Mesenteric fat pad (tissue), 1 donor: Measurements from ENCODE around the gene PRR18. TPM values are rescaled to one million over a fixed set of nuclear protein-coding genes. Genes with fewer than 3 reads are reported as not detected.
"Not testable (repeated sequence)": the region's sequence is repeated elsewhere in the genome, so short reads cannot be mapped to it uniquely, and the experiment has no call there.

Source experiments
- DNase-seq: peaks from one replicate; pipeline ENCODE4 v3.0.0-alpha.2; 2020; ENCODE audit warnings: low spot score
- long read RNA-seq: library from polyadenylated mRNA; unstranded; transcript quantifications from one replicate; pipeline ENCODE4 v2.0.0, GENCODE V29; 2020
- total RNA-seq: library from RNA; stranded (reverse); fragmentation: NEBNext Ultra II Directional; extraction: Animal tissue kit (Norgen Biotek cat#: 25700); gene quantifications from one replicate; pipeline ENCODE4 v1.2.1, GENCODE V29; 2021
- donor health status: DM: yes; HTN: yes; CAD: no.

The PRR18 gene, protein sequence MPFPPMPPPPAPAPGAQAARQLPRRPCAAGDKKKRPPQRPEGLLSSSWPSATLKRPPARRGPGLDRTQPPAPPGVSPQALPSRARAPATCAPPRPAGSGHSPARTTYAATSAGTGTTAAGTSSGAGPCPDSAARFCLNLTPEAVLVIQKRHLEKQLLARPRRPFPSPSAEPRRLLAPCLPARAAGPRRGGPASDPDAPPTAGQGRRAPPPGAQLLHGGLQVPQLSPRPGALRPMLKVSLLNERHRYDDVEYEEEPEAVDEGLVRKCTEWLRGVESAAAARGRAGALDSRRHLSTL
- 1.0 TPM for total RNA-seq
- long read RNA-seq: 0 reads

GRCh38 chr6:166308033-166308768, at the start of gene PRR18:
Gene PRR18 (minus strand): TSS chr6:166308392. CDS start chr6:166308142, 250 bp downstream.
- no peak for DNase-seq

- no peak for DNase-seq
Observed at GRCh38 chr6:166355552-166355951, 47.4 kb upstream of the PRR18 start.

DNA sequence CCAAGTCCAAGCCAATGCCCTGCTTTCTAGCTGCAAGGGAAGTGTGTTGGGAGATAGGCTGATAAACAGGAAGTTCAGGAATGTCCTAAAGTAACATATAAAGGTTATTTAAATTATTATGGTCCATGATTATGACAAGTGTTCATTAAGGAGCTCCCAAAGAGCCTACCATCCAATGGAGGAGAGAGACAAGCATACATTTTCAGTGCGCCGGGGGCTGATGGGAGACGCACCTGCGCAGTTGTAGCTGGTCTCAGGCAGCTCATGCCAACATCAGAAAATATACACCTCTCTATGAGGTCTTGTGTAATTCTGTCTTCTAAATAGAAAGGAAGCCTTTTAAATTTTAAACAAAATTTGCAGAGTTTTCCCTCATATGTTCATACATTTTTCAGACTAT, 46.8 kb upstream of the PRR18 start:
- no peak for DNase-seq

GRCh38 chr6:166354143-166354542, 46.0 kb upstream of the PRR18 start:
- no peak for DNase-seq

GRCh38 chr6:166353507-166353906, 45.3 kb upstream of the PRR18 start:
- DNase-seq: no peak

- no peak for DNase-seq
Observed at GRCh38 chr6:166352923-166353322, 44.7 kb upstream of the PRR18 start.

DNA sequence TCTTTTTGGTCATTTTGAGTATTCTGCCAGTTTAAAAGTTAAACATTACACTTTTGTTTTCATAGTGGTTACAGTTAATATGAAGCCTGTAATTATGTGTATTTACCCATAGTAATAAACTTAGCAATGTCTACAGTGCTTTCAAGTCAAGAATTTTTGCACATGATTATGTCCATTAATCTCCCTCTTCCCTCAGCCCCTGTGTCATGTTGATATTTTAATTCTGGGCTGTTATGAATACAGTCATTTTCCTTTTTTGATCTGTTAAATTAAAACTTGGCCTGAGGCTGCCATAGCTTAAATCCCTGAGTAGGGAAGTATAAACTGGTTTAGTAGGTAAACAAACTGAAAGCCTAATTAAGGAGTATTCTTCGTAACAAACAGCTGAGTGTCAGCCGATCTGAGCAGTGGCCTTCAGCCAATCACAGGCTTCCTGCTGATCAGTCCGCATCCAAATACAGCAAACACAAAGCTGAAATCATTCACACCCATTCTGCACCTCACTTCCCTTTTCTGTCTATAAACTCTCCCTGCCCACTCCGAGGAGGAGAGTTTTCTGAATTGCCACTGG, 43.6 kb upstream of the PRR18 start:
- no peak for DNase-seq

DNA sequence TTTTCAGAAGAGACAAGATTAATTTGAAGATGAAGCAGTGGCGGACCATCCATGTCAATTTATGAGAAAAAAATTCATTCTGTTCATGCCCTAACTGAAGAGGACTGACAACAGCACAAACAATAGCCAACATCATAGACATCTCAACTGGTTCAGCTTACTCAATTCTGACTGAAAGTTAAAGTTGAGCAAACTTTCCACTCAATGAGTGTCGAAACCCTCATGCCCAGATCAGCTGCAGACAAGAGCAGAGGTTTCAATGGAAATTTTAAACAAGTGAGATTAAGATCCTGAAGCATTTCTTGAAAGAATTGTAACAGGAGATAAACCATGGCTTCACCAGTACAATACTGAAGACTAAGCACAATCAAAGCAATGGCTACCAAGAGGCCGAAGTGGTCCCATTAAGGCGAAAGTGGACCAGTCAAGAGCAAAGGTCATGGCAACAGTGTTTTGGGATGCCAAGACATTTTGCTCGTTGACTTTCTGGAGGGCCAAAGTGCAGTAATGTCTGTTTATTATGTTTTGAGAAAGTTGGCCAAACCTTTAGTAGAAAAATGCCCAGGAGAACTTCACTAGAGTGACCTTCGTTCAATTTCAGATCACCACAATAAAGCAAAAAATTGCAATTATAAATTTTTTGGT, 40.2 kb upstream of the PRR18 start:
- DNase-seq: no peak

- DNase-seq: no peak
Observed at GRCh38 chr6:166346965-166347364, 38.8 kb upstream of the PRR18 start.

GRCh38 chr6:166346449-166346848, 38.3 kb upstream of the PRR18 start:
- DNase-seq: no peak

- DNase-seq: not testable (repeated sequence)
Observed at GRCh38 chr6:166345672-166346071, 37.5 kb upstream of the PRR18 start.

GRCh38 chr6:166344921-166345320, 36.7 kb upstream of the PRR18 start:
- not testable (repeated sequence) for DNase-seq

- DNase-seq: no peak
Observed at GRCh38 chr6:166344240-166344639, 36.0 kb upstream of the PRR18 start.

DNA sequence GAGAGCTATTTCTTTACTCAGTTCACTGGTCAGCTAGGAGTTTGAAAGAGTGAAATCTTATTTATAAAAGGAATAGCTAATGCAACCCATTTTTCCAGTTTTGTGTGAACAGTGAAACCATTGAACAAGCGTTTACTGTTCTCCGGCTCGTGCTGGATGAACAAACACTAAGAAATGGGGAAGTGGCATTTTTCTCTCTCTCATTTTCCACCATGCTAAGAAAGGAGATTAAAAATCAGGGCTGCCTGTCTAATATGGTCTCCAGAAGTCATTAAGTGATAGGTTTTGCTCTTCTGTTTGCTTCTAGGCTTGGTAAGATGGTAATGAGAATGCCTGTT, 34.9 kb upstream of the PRR18 start:
- no peak for DNase-seq

GRCh38 chr6:166342349-166343149, 34.4 kb upstream of the PRR18 start, which contains the start of gene SFT2D1:
Gene SFT2D1 (minus strand): TSS chr6:166342545. CDS start chr6:166342481, 64 bp downstream.
- peak; percentile 98 for DNase-seq

GRCh38 chr6:166341977-166342348, 33.8 kb upstream of the PRR18 start:
- DNase-seq: no peak

DNA sequence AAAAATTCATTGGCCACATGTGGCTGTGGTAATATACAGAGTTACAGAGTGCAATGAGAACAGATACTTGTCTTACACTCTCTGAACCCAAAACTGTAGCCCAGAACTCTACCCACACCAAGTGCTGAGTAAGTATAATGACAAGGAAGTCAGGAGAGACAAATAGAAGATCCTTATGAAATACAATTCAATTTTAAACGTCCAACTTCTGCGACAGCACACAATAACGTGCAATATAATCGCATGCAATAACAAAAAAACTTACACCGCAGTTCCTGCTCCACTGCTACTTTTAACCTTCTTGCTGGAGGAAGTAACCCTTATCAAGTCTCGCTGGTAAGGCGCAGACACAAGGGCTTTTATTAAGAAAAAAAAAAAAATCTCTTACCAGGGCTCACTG, 33.3 kb upstream of the PRR18 start:
- no peak for DNase-seq

DNA sequence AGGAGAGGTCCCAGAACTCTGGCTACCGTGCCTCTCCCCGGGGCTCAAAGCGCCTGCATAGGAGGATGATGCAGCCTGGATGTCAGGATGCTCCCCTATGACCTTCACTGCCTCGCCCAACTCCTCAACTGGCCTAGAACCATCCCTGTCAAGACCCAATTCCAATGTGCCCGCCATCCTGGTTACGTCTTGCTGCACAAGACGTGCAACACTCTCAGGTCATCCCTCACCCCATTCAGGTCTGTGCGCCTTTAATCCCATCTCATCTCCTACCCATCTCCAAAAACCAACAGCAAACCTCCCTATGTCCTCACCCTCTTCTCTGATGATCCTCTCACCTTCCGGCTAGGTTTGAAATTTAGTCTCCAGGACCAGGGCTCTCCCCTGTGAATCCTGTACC, 30.7 kb upstream of the PRR18 start:
- DNase-seq: no peak

DNA sequence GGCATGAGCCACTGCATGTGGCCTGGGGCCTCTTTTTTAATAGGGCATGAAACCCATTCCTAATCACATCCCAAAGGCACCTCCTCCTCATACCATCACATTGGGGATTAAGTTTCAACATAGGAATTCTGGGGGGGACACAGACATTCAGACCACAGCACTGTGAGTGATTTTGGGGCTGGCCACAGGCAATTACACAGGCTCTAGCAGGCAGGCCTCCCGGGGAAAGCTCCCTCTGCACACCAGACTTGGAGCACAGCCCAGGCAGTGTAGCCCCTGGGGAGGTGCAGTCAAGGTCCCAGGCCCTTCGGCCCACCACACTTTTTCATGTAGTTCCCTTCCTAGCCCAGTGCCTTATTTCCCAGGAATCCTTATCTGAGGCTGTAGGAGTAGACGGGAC, 28.7 kb upstream of the PRR18 start:
- no peak for DNase-seq

DNA sequence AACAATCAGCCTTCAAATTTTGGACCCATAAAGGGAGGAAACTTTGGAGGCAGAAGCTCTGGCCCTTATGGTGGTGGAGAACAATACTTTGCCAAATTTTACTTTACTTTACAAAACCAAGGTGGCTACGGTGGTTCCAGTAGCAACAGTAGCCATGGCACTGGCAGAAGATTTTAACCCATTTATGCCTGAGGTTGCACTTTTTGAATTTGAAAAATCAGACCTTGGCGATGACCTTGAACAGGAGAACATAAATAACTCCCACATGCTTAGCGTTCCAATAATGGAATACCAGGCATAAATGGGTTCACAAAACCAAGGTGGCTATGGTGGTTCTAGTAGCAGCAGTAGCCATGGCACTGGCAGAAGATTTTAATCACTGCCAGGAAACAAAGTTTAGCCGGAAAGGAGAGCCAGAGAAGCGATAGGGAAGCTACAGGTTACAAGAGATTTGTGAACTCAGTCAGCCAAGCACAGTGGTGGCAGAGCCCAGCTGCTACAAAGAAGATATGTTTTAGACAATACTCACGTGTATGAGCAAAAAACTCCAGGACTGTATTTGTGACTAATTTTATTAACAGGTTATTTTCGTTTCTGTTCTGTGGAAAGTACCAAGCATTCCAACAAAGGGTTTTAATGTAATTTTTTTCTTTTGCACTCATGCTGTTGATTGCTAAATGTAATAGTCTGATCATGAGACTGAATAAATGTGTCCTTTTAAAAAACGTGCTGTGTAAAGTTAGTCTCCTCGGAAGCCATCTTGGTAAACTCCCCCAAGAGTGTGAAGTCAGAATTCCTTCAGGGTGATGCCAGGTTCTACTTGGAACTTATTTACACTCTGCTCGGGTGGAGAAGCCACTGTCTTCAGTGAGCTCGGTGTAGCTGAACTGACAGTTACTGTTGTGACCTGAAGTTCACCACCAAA, 27.4 kb upstream of the PRR18 start:
- DNase-seq: no peak
